Gastrocnemius medialis (tissue), 4 donors: ENCODE data around the gene TP73.

Source experiments
- POLR2A ChIP-seq, 2 donors: fragments of 450-650 bp; IDR thresholded peaks; one replicate each; pipeline ENCODE4 v1.6.1; 2017; ENCODE audit warnings: antibody characterized with exemption in 2 of 2, mild to moderate bottlenecking in 2 of 2, moderate library complexity in 2 of 2
- TF ChIP-seq, protein P1 (sequence below), 5 experiments: fragments of 450-650 bp in 3 of 5; fragments of 200-600 bp in 2 of 5; sonication (generic) in 2 of 5; IDR thresholded peaks in 4 of 5; conservative IDR thresholded peaks in 1 of 5; 1 replicate in 4 of 5; 2 replicates in 1 of 5; pipeline ENCODE4 v1.5.1; 2016 to 2019; ENCODE audit warnings: antibody characterized with exemption in 5 of 5, mild to moderate bottlenecking in 3 of 5, moderate library complexity in 3 of 5

DNA sequence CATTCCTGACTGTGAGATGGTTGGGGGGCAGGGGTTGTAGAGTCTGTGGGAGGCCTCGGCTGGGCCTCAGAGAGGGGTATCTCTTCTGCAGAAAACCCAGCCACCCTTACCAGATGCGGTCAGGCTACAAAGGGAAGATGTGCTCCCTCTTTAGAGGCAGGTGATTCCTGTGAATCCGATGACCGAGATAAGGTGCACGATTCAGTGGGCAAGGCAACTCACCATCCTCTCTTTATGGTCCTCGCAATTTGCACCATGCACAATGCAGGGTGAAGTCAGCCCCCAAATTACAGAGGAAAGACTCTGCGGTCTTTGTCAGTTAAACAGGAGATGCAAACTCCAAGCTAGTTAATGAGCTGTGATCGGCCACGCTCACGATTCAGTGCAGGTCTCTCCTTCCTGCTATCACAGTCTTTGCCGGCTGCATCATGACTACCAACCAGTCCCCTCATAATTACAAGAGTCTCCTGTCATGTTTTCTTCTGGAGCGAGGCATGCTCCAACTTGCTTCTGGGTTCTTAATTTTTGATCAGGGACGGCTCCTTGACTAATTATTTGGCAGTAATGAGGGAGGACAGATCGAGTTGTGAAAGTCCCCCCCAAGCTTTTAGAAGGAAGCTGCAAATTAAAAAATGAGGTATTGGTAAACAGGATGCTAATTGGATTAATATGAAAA lies 12.5 kb downstream of the TP73 start:
- TF ChIP-seq, protein P1, sequence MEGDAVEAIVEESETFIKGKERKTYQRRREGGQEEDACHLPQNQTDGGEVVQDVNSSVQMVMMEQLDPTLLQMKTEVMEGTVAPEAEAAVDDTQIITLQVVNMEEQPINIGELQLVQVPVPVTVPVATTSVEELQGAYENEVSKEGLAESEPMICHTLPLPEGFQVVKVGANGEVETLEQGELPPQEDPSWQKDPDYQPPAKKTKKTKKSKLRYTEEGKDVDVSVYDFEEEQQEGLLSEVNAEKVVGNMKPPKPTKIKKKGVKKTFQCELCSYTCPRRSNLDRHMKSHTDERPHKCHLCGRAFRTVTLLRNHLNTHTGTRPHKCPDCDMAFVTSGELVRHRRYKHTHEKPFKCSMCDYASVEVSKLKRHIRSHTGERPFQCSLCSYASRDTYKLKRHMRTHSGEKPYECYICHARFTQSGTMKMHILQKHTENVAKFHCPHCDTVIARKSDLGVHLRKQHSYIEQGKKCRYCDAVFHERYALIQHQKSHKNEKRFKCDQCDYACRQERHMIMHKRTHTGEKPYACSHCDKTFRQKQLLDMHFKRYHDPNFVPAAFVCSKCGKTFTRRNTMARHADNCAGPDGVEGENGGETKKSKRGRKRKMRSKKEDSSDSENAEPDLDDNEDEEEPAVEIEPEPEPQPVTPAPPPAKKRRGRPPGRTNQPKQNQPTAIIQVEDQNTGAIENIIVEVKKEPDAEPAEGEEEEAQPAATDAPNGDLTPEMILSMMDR (IDR thresholded peaks at IDR 0.05 in 4 of 5, conservative IDR thresholded peaks at IDR 0.05 in 1 of 5) = no peak
- no peak for TF ChIP-seq POLR2A (IDR thresholded peaks at IDR 0.05)
